ENCODE data around the gene NKTR.
"Not testable (repeated sequence)": the region's sequence is repeated elsewhere in the genome, so short reads cannot be mapped to it uniquely, and the experiment has no call there.

GRCh38 chr3:42597098-42597497 is 3.4 kb upstream of the NKTR start:
- TF ChIP-seq EZH2 (IDR thresholded peaks at IDR 0.05; ENCODE audit: borderline replicate concordance, low read depth, low read length, poor library complexity, severe bottlenecking); CTCF (conservative IDR thresholded peaks at IDR 0.05; ENCODE audit: low read depth, low read length): not testable (repeated sequence)

All from A673 (cell line).